Spleen (tissue), 7 donors: ENCODE results near the gene KDM4B.

Experiments
- POLR2A ChIP-seq, 3 donors: fragments of 450-650 bp; IDR thresholded peaks; one replicate each; pipeline ENCODE4 v1.5.1; 2017; ENCODE audit warnings: antibody characterized with exemption in 3 of 3, mild to moderate bottlenecking in 1 of 3
- TF ChIP-seq, protein P1 (sequence below), 11 experiments: fragments of 200-600 bp in 7 of 11; fragments of 450-650 bp in 4 of 11; sonication (generic) in 4 of 11; IDR thresholded peaks in 8 of 11; conservative IDR thresholded peaks in 3 of 11; 1 replicate in 7 of 11; 2 replicates in 4 of 11; pipeline versions ENCODE4 v1.4.0 to v1.8.0; 2016 to 2021; ENCODE audit warnings: antibody characterized with exemption in 11 of 11, inconsistent platforms in 4 of 11, mild to moderate bottlenecking in 1 of 11
- donor health status: DM: no; HTN: no; CAD: no; lungs with moderate emphysema.
- donor health status: DM: no; HTN: no; CAD: no.
- donor health status: DM: no; HTN: no; CAD: no.

DNA sequence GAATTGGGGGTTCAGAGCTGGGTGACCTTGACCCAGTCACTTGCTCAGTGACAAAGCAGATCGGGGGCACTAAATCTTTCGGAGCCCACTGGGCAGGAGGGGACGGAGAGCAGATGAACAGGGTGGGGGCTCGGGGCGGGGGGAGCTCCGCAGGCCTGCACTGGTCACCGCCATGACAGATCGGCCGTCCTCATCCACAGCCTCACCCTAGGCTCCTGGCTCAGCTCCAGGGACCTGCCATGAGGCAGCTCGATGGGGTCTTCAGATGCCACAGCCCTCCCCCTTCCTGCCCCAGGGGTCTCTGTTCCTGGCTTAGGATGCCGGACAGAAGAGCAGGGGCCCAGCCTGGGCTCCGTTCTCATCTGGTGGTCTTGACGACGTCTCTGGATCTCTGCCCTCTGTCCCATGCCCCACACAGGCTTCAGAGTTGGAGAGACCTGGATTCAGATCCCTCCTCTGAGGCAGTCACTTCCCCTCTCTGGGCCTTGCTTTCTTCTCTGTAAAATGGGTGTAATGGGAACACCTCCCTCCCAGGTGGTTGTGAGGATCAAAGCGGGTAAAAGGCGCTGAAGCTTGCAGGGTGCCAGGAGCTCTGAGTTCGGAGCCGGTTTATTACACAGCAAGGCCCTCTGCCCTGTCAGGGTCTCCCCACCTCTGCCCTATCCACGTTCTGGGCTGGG is 3.0 kb downstream of the KDM4B start:
- TF ChIP-seq, protein P1, sequence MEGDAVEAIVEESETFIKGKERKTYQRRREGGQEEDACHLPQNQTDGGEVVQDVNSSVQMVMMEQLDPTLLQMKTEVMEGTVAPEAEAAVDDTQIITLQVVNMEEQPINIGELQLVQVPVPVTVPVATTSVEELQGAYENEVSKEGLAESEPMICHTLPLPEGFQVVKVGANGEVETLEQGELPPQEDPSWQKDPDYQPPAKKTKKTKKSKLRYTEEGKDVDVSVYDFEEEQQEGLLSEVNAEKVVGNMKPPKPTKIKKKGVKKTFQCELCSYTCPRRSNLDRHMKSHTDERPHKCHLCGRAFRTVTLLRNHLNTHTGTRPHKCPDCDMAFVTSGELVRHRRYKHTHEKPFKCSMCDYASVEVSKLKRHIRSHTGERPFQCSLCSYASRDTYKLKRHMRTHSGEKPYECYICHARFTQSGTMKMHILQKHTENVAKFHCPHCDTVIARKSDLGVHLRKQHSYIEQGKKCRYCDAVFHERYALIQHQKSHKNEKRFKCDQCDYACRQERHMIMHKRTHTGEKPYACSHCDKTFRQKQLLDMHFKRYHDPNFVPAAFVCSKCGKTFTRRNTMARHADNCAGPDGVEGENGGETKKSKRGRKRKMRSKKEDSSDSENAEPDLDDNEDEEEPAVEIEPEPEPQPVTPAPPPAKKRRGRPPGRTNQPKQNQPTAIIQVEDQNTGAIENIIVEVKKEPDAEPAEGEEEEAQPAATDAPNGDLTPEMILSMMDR (IDR thresholded peaks at IDR 0.05 in 8 of 11, conservative IDR thresholded peaks at IDR 0.05 in 3 of 11) = no peak
- TF ChIP-seq POLR2A (IDR thresholded peaks at IDR 0.05) = no peak
